GM12891 (cell line): ENCODE data around the gene ARPIN.

Source experiments
- POLR2A ChIP-seq: IDR thresholded peaks from 2 replicates; pipeline ENCODE4 v1.6.1; 2011; ENCODE audit warnings: low read depth, low read length, control low read depth
- POLR2AphosphoS5 ChIP-seq: IDR thresholded peaks from 2 replicates; pipeline ENCODE4 v1.6.1; 2011; ENCODE audit warnings: low read depth, low read length, control low read depth
- SPI1 ChIP-seq: IDR thresholded peaks from 2 replicates; pipeline ENCODE4 v1.6.1; 2011; ENCODE audit warnings: low read depth, low read length, control low read depth
- TAF1 ChIP-seq: IDR thresholded peaks from 2 replicates; pipeline ENCODE4 v1.6.1; 2011; ENCODE audit warnings: low read depth, low read length, control low read depth

DNA sequence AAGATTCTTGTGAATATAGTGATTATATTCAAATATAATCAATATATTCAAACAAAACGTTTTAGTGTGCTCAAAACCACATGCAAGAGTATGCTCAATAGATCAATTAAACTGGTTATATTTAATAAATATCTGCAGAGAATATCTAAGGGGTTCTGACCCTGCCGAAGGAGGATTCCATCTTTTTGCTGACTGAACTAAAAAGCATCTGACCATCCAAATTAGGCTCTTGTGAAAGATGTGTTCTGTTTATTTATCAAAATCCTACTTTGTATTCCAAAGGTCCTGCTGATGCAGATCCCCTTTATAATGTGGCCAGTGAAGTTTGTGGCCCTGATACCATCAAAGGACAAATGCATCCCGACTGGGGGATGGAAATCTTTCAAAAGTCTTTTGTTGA lies 41.8 kb upstream of the ARPIN start:
- TF ChIP-seq TAF1 (no peak), POLR2AphosphoS5 (no peak), POLR2A (no peak), SPI1 (no peak)
